ENCODE results near the gene CKMT2. TPM values are rescaled to one million over a fixed set of nuclear protein-coding genes. Genes with fewer than 3 reads are reported as not detected.
"Not testable (repeated sequence)": the region's sequence is repeated elsewhere in the genome, so short reads cannot be mapped to it uniquely, and the experiment has no call there.

Gene CKMT2
- total RNA-seq, 2 experiments from 2014 or later: not detected

DNA sequence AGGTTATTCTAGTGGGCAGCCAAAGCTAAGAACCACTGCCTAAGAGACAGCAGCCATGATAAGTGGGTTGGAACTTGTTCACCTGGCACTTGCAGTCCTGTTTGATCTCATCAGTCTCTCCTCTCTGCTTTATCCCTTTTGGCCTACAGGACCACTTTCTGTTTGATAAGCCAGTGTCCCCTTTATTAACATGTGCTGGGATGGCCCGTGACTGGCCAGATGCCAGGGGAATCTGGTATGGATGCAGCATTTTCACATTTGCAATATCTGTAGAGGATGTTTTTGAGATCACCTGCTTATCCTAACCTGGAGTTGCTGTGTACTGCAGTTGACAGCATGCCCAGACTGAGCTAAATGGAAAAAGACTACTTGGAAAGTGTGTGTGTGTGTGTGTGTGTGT lies 23.6 kb downstream of the CKMT2 start:
- no peak for TF ChIP-seq CTCF (IDR thresholded peaks at IDR 0.05)
- no peaks in the 10 kb centered on the region for H3K27me3 Mint-ChIP-seq
- intact Hi-C loops (cut with micrococcal nuclease): no loop called here
- H3K36me3 Mint-ChIP-seq (ENCODE audit: low read depth): peaks cover 22% of the 10 kb centered on the region
- DNase-seq: no peak
- peaks cover 14% of the 10 kb centered on the region for H3K9me3 Mint-ChIP-seq
- ChIA-PET CTCF (no interaction called here), POLR2A (no interaction called here)
- H3K27ac Mint-ChIP-seq: no peak overlapping the region
- no peak for ATAC-seq
- no peak overlapping the region for H3K4me3 Mint-ChIP-seq
- no peaks in the 10 kb centered on the region for H3K4me1 Mint-ChIP-seq (ENCODE audit: low read depth)

DNA sequence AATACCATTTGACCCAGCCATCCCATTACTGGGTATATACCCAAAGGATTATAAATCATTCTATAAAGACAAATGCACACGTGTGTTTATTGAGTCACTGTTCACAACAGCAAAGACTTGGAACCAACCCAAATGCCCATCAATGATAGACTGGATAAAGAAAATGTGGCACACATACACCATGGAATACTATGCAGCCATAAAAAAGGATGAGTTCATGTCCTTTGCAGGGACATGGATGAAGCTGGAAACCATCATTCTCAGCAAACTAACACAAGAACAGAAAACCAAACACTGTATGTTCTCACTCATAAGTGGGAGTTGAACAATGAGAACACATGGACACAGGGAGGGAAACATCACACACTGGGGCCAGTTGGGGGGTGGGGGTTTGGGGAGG lies 29.7 kb downstream of the CKMT2 start:
- CTCF ChIA-PET; intact Hi-C loops (cut with micrococcal nuclease); H3K27me3 Mint-ChIP-seq; DNase-seq; POLR2A ChIA-PET; H3K27ac Mint-ChIP-seq; H3K4me1 Mint-ChIP-seq (ENCODE audit: low read depth); H3K4me3 Mint-ChIP-seq; ATAC-seq: not testable (repeated sequence)
- peaks cover 35% of the 10 kb centered on the region for H3K36me3 Mint-ChIP-seq (ENCODE audit: low read depth)
- peaks cover 27% of the 10 kb centered on the region for H3K9me3 Mint-ChIP-seq

DNA sequence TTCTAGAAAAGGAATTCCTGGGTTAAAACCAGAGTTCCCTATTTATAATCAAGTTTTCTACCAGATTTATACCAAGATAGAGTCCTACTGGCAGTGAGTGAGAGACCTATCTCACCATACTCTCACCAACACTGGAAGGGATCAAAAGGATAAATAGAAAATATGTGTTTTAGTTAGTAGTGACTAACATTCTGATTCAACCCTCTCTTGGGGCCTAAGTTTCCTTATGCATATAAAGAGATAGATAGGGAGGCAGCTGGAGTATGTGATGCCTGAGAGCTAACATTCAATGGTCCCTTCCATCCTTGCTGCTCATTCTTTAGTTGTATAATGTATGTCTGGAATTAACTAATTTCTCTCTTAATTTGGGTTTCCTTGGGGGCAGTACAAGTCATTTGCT lies 32.0 kb downstream of the CKMT2 start:
- H3K9me3 Mint-ChIP-seq: peaks cover 21% of the 10 kb centered on the region

GRCh38 chr5:81268521-81269196 lies 35.5 kb downstream of the CKMT2 start:
- intact Hi-C loops (cut with micrococcal nuclease): no loop called here
- H3K4me3 Mint-ChIP-seq: no peak overlapping the region
- DNase-seq (no peak), ATAC-seq (no peak)
- POLR2A ChIA-PET: no interaction called here
- CTCF ChIA-PET: interaction anchor here (0.8 to 1.2 kb wide), 2 partner anchors 7 to 73 kb away, joined by 3 read pairs; no protein-coding TSS in a partner anchor
- H3K27ac Mint-ChIP-seq: no peak overlapping the region
- no peaks in the 10 kb centered on the region for H3K27me3 Mint-ChIP-seq
- peaks cover 14% of the 10 kb centered on the region for H3K9me3 Mint-ChIP-seq
- TF ChIP-seq CTCF (IDR thresholded peaks at IDR 0.05): no peak
- H3K36me3 Mint-ChIP-seq (ENCODE audit: low read depth): peaks cover 25% of the 10 kb centered on the region
- H3K4me1 Mint-ChIP-seq (ENCODE audit: low read depth): peaks cover 18% of the 10 kb centered on the region

More for the DNA sequence above, 32.0 kb downstream of the CKMT2 start:
- ChIA-PET CTCF (no interaction called here), POLR2A (no interaction called here)
- no peak for TF ChIP-seq CTCF (IDR thresholded peaks at IDR 0.05)
- no peak for DNase-seq
- no peak overlapping the region for H3K4me3 Mint-ChIP-seq
- intact Hi-C loops (cut with micrococcal nuclease): no loop called here
- peaks cover 21% of the 10 kb centered on the region for H3K36me3 Mint-ChIP-seq (ENCODE audit: low read depth)
- no peak overlapping the region for H3K27ac Mint-ChIP-seq
- no peak for ATAC-seq
- H3K4me1 Mint-ChIP-seq (ENCODE audit: low read depth): peaks cover 10% of the 10 kb centered on the region
- H3K27me3 Mint-ChIP-seq: no peaks in the 10 kb centered on the region

DNA sequence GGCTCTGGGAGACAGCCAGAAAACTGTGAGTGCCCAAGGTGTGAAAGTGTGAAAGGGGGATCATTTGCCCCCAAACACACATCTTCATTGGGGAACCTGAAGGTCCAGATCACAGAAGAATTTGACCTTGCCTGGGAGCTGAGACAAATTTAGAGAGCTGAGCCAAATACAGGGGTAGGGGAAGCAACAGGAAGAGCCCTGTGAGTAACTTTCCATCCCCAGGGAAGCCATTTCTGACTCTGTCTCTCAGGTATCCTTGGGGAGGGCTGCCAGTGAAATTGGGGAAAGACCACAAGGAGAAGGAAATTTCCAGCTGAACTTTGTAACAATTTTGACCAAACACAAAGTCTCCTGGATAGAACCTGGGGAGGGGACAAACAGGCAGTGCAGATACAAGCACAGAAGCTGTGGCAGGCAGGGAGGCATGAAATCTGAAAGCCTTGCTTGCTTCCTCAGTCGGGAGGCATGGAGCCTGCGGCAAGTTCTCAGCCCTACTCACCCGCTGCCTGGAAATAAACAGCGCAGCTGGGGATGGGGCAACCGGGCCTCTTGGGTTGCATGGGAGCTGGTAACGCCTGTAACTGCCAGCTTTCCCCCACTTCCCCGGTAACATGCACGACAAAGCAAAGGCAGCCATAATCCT lies 36.8 kb downstream of the CKMT2 start:
- ChIA-PET POLR2A (no interaction called here), CTCF (interaction anchor here (1.2 kb wide), 1 partner anchor 9 kb away, joined by 3 read pairs; no protein-coding TSS in a partner anchor)
- DNase-seq (no peak), ATAC-seq (no peak)
- TF ChIP-seq CTCF (IDR thresholded peaks at IDR 0.05): no peak
- no peaks in the 10 kb centered on the region for H3K27me3 Mint-ChIP-seq
- intact Hi-C loops (cut with micrococcal nuclease): no loop called here
- H3K9me3 Mint-ChIP-seq: peaks cover 20% of the 10 kb centered on the region
- peaks cover 18% of the 10 kb centered on the region for H3K4me1 Mint-ChIP-seq (ENCODE audit: low read depth)
- no peak overlapping the region for H3K27ac Mint-ChIP-seq
- no peak overlapping the region for H3K4me3 Mint-ChIP-seq
- peaks cover 28% of the 10 kb centered on the region for H3K36me3 Mint-ChIP-seq (ENCODE audit: low read depth)

- Mint-ChIP-seq H3K36me3 (ENCODE audit: low read depth) (peaks cover 34% of the 10 kb centered on the region), H3K9me3 (peaks cover 27% of the 10 kb centered on the region), H3K4me1 (ENCODE audit: low read depth) (peaks cover 20% of the 10 kb centered on the region)
- CTCF ChIA-PET: interaction anchor here (0.6 to 1.2 kb wide), 2 partner anchors 9 to 49 kb away, joined by 3 read pairs; no protein-coding TSS in a partner anchor
- POLR2A ChIA-PET; ATAC-seq; DNase-seq; H3K27me3 Mint-ChIP-seq; intact Hi-C loops (cut with micrococcal nuclease); H3K27ac Mint-ChIP-seq; H3K4me3 Mint-ChIP-seq: not testable (repeated sequence)
These were observed 37.4 kb downstream of the CKMT2 start for GRCh38 chr5:81270394-81271027.
